BLaER1 (cell line): ENCODE measurements around the gene DRC7.
"Not testable (repeated sequence)": the region's sequence is repeated elsewhere in the genome, so short reads cannot be mapped to it uniquely, and the experiment has no call there.

Experiments
- H3K27ac ChIP-seq: shearing (Covaris generic); formaldehyde crosslinking; 2 replicates; pipeline ENCODE4 v1.8.1; 2022
- H3K27me3 ChIP-seq: shearing (Covaris generic); formaldehyde crosslinking; 2 replicates; pipeline ENCODE4 v1.8.1; 2022
- H3K36me3 ChIP-seq: shearing (Covaris generic); formaldehyde crosslinking; 2 replicates; pipeline ENCODE4 v1.8.1; 2022
- H3K4me1 ChIP-seq: shearing (Covaris generic); formaldehyde crosslinking; 2 replicates; pipeline ENCODE4 v1.8.1; 2022
- H3K4me2 ChIP-seq: shearing (Covaris generic); formaldehyde crosslinking; 2 replicates; pipeline ENCODE4 v1.8.1; 2022
- H3K4me3 ChIP-seq: shearing (Covaris generic); formaldehyde crosslinking; 2 replicates; pipeline ENCODE4 v1.8.1; 2022
- H3K9ac ChIP-seq: shearing (Covaris generic); formaldehyde crosslinking; 2 replicates; pipeline ENCODE4 v1.8.1; 2022
- H3K9me3 ChIP-seq: shearing (Covaris generic); formaldehyde crosslinking; 2 replicates; pipeline ENCODE4 v1.8.1; 2022
- H4K20me1 ChIP-seq: shearing (Covaris generic); formaldehyde crosslinking; 2 replicates; pipeline ENCODE4 v1.8.1; 2022
- Cebpa-rat ChIP-seq: shearing (Covaris generic); IDR thresholded peaks from 2 replicates; pipeline ENCODE4 v1.8.1; 2022

The DRC7 gene

GRCh38 chr16:57667526-57668262, 26.9 kb upstream of the DRC7 start:
- TF ChIP-seq Cebpa-rat = no peak
- Histone ChIP-seq H3K4me1 (peaks cover 12% of the 10 kb centered on the region), H3K27ac (0 out of 2 replicates have a peak overlapping the region, but pooled peaks have one; percentile 12), H4K20me1 (no peaks in the 10 kb centered on the region), H3K36me3 (peaks cover 4% of the 10 kb centered on the region; the same call in 1 of the 2 replicates), H3K9ac (no peak overlapping the region), H3K4me3 (no peak overlapping the region), H3K27me3 (no peaks in the 10 kb centered on the region), H3K9me3 (no peaks in the 10 kb centered on the region), H3K4me2 (no peak overlapping the region)

- Histone ChIP-seq H4K20me1 (no peaks in the 10 kb centered on the region), H3K36me3 (peaks cover 4% of the 10 kb centered on the region; the same call in 1 of the 2 replicates), H3K27me3 (no peaks in the 10 kb centered on the region), H3K4me3 (no peak within 1 kb of the TSS), H3K4me1 (peaks cover 12% of the 10 kb centered on the region), H3K27ac (0 out of 2 replicates have a peak within 1 kb of the TSS, but pooled peaks have one; percentile 12), H3K9me3 (no peaks in the 10 kb centered on the region), H3K4me2 (no peak within 1 kb of the TSS), H3K9ac (no peak within 1 kb of the TSS)
- no peak for TF ChIP-seq Cebpa-rat
These were observed 26.4 kb upstream of the DRC7 start, which contains the start of gene ADGRG3 for GRCh38 chr16:57668263-57668571. TSS of gene ADGRG3 (plus strand) at chr16:57668306. CDS start at chr16:57668348, 42 bp downstream.

- H4K20me1 ChIP-seq = no peaks in the 10 kb centered on the region
- peaks cover 12% of the 10 kb centered on the region for H3K4me1 ChIP-seq
- H3K27ac ChIP-seq = 0 out of 2 replicates have a peak overlapping the region, but pooled peaks have one; percentile 12
- H3K9me3 ChIP-seq = no peaks in the 10 kb centered on the region
- TF ChIP-seq Cebpa-rat = no peak
- H3K4me2 ChIP-seq = no peak overlapping the region
- H3K27me3 ChIP-seq = no peaks in the 10 kb centered on the region
- no peak overlapping the region for H3K9ac ChIP-seq
- no peaks in the 10 kb centered on the region; the same call in 1 of the 2 replicates for H3K36me3 ChIP-seq
- H3K4me3 ChIP-seq = no peak overlapping the region
These were observed 25.8 kb upstream of the DRC7 start for GRCh38 chr16:57668630-57669475.

GRCh38 chr16:57669476-57670162, 25.0 kb upstream of the DRC7 start:
- no peak overlapping the region for H3K9ac ChIP-seq

GRCh38 chr16:57670196-57670595, 24.4 kb upstream of the DRC7 start:
- Histone ChIP-seq H3K36me3 (no peaks in the 10 kb centered on the region), H3K4me3 (no peak overlapping the region), H4K20me1 (no peaks in the 10 kb centered on the region), H3K9me3 (no peaks in the 10 kb centered on the region), H3K27ac (no peak overlapping the region), H3K9ac (no peak overlapping the region), H3K27me3 (no peaks in the 10 kb centered on the region), H3K4me1 (peaks cover 12% of the 10 kb centered on the region), H3K4me2 (0 out of 2 replicates have a peak overlapping the region, but pooled peaks have one; percentile 7)
- TF ChIP-seq Cebpa-rat = no peak

More at GRCh38 chr16:57669476-57670162, 25.0 kb upstream of the DRC7 start:
- Histone ChIP-seq H3K9me3 (no peaks in the 10 kb centered on the region), H4K20me1 (no peaks in the 10 kb centered on the region), H3K36me3 (no peaks in the 10 kb centered on the region), H3K4me2 (peak overlapping the region; percentile 7; the same call in 1 of the 2 replicates), H3K27me3 (no peaks in the 10 kb centered on the region), H3K4me1 (peaks cover 12% of the 10 kb centered on the region), H3K4me3 (no peak overlapping the region), H3K27ac (no peak overlapping the region)
- TF ChIP-seq Cebpa-rat = no peak

- H3K27ac ChIP-seq, H3K36me3 ChIP-seq, H3K27me3 ChIP-seq, H3K4me3 ChIP-seq, H3K9me3 ChIP-seq, H3K4me2 ChIP-seq, H3K9ac ChIP-seq, H4K20me1 ChIP-seq: not testable (repeated sequence)
- peaks cover 24% of the 10 kb centered on the region for H3K4me1 ChIP-seq
These were observed 23.2 kb upstream of the DRC7 start for GRCh38 chr16:57671451-57671850.

- no peaks in the 10 kb centered on the region for H4K20me1 ChIP-seq
- no peak overlapping the region for H3K27ac ChIP-seq
- H3K4me2 ChIP-seq = no peak overlapping the region
- H3K4me3 ChIP-seq = no peak overlapping the region
- H3K4me1 ChIP-seq = peaks cover 28% of the 10 kb centered on the region
- no peak for TF ChIP-seq Cebpa-rat
- H3K9me3 ChIP-seq = no peaks in the 10 kb centered on the region
- H3K9ac ChIP-seq = no peak overlapping the region
- no peaks in the 10 kb centered on the region for H3K36me3 ChIP-seq
- H3K27me3 ChIP-seq = no peaks in the 10 kb centered on the region
These were observed 22.2 kb upstream of the DRC7 start for GRCh38 chr16:57672416-57672815.

GRCh38 chr16:57672824-57673223, 21.8 kb upstream of the DRC7 start:
- no peaks in the 10 kb centered on the region for H3K27me3 ChIP-seq
- H3K4me3 ChIP-seq = no peak overlapping the region
- H3K9ac ChIP-seq = no peak overlapping the region
- no peaks in the 10 kb centered on the region for H3K9me3 ChIP-seq
- H3K36me3 ChIP-seq = no peaks in the 10 kb centered on the region
- H3K4me2 ChIP-seq = no peak overlapping the region
- H4K20me1 ChIP-seq = no peaks in the 10 kb centered on the region
- H3K4me1 ChIP-seq = peaks cover 32% of the 10 kb centered on the region
- TF ChIP-seq Cebpa-rat = no peak
- H3K27ac ChIP-seq = no peak overlapping the region

GRCh38 chr16:57675741-57676551, 18.7 kb upstream of the DRC7 start:
- H3K27me3 ChIP-seq = no peaks in the 10 kb centered on the region
- H3K4me3 ChIP-seq = no peak overlapping the region
- H3K27ac ChIP-seq = no peak overlapping the region
- H3K9ac ChIP-seq = no peak overlapping the region
- H4K20me1 ChIP-seq = no peaks in the 10 kb centered on the region
- peaks cover 48% of the 10 kb centered on the region for H3K4me1 ChIP-seq
- no peak for TF ChIP-seq Cebpa-rat
- no peaks in the 10 kb centered on the region for H3K9me3 ChIP-seq
- H3K4me2 ChIP-seq = no peak overlapping the region
- no peaks in the 10 kb centered on the region for H3K36me3 ChIP-seq
